ENCODE data around the gene TXLNA.

Gene TXLNA

DNA sequence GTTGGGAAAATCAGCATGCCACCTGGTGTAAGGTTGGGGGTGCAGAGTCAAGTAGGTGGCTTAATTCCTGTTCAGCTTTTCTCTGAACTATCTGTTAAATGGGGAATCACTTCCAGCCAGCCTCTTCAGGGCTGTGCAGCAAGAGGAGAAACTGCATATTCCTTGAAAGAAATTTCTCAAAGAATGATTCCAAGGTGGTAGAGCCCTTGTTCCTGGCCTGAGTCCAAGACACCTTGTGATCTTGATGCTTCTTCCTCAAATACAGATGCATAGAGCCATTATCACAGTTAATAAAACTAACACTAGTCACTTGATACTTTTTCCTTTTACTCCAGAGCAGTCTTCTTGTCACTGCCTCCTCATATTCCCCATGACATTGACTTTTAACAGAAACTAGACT lies 5.2 kb downstream of the TXLNA start:
- no peak for DNase-seq (ENCODE audit: low read depth)

DNA sequence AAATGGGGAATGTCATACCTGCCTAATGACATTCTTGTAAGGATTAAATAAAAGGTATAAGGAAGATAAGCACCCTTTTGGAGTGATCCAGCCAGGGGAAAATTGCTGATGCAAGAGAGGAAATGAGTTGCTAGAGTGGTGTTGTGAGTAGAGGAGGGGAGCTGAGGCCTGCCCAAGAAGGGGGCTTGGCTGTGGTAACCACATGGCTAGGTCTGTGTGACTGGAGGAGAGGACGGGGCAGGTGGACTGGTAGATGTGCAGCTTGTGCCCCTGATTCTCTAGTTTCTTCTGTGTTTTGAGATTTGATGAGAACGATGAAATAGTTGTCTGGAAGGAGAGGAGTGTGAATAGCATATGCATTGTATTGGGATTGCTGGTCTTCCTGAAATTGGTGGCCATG lies 6.6 kb downstream of the TXLNA start:
- DNase-seq (ENCODE audit: low read depth), result no peak

DNA sequence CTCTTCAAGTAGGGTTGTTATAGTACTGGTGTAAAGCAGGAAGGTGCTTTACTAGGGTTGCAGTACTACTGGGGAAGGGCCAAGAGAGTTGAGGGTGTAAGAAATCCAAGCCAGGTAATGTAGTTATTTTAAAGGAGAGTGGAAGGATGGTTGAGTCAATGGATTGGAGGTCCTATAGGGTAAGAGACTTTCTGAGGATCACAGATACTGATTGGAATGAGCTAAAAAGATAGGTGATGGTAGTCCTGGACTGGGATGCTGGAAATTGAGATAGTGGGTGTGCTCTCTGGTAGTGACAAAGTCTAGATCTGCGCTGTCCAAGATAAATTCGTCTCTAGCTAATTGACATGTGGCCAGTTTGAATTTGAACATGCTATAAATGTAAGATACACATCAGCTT lies 7.0 kb downstream of the TXLNA start:
- DNase-seq (ENCODE audit: low read depth), result no peak

DNA sequence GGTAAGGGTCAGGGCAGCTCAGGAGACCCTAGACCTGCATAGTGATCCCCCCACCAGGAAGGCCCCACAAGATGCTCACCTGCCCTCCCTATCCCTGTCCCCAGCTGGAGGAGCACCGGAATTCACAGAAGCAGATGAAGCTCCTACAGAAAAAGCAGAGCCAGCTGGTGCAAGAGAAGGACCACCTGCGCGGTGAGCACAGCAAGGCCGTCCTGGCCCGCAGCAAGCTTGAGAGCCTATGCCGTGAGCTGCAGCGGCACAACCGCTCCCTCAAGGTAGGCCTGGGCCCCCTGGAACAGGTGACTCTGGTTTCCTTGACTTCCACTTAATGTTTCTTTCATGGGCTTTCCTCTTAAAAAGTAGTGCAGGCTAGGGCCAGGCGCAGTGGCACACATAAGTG lies 8.4 kb downstream of the TXLNA start:
- DNase-seq (ENCODE audit: low read depth), result no peak

DNA sequence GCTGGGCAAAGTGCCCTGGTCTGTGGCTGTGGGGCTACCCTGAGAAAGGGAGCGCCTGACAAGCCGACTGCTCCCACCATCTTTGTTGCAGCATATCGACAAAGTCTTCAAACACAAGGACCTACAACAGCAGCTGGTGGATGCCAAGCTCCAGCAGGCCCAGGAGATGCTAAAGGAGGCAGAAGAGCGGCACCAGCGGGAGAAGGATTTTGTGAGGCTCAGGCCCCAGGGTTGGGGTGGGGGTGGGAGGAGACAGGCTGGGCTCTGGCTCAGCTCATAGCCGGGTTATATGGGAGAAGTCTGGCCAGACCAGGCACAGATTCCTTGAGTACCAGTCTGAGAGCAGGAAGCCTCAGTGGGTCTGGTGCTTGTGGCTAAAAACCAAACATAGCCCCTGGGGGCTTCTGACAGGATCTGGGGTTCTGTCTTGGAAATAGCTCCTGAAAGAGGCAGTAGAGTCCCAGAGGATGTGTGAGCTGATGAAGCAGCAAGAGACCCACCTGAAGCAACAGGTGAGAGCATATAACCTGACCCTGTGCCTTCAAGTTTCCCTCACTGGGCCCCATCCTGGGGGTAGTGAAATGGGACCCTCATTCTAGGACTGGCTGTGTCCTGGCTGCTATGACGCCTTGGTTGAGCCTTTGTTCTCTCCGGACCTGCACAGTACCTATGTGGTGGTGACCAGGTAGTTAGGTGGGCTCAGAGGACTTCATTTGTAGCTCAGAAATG lies 12.9 kb downstream of the TXLNA start:
- DNase-seq (ENCODE audit: low read depth), result no peak

DNA sequence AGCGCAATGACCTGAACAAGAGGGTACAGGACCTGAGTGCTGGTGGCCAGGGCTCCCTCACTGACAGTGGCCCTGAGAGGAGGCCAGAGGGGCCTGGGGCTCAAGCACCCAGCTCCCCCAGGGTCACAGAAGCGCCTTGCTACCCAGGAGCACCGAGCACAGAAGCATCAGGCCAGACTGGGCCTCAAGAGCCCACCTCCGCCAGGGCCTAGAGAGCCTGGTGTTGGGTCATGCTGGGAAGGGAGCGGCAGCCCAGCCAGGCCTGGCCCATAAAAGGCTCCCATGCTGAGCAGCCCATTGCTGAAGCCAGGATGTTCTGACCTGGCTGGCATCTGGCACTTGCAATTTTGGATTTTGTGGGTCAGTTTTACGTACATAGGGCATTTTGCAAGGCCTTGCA lies 15.5 kb downstream of the TXLNA start:
- DNase-seq (ENCODE audit: low read depth), result no peak

DNA sequence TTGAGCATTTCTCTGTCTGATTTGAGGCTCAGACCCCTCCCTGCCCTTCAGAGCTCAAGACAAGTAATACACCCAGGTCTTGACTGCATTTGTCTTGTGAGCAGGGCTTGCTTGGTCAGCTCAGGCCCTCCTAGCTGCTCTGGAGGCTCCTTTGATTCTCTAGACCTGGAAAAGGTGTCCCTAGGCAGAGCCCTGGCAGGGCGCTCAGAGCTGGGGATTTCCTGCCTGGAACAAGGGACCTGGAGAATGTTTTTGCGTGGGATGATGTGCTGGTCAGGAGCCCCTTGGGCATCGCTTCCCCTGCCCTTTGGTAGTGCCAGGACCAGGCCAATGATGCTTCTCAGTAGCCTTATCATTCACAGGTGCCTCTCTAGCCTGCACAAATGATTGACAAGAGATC lies 16.1 kb downstream of the TXLNA start:
- DNase-seq (ENCODE audit: low read depth), result no peak

DNA sequence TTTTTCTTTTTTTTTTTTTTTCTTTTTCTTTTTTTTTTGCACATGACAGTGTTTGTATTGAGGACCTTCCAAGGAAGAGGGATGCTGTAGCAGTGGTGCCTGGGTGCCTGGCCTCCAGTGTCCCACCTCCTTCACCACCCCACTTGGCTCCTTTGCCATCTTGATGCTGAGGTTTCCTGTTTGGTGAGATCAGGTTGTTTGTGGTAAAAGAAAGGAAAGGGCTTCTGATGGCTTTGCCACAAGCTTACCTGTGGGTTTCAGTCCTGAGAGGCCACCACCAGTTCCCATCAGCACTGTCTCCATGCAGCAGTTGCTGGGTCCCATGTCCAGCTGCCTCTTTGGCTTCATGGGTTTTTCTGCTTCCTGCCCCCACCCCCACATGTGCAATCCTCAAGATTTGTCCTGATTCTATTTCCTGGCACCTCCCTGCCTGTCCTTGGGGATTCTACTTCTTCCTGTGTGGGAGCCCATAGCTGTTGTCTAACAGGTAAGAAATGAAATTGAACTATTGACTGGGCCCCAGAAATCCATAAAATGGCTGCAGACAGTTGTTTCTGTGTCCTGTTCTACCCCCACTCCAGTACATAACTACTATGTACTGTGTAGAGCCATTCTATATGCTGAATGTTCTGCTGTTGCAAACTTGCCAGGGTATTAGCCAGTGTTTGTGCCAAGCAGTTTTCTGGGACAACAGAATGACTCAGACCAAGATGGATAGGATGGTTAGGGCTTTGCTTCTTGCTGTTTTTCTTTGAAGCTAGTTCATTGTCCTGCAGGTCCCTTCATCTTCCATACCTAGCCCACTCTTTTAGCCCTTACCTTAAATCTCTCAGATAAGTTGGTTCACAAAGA lies 16.7 kb downstream of the TXLNA start:
- no peak for DNase-seq (ENCODE audit: low read depth)

DNA sequence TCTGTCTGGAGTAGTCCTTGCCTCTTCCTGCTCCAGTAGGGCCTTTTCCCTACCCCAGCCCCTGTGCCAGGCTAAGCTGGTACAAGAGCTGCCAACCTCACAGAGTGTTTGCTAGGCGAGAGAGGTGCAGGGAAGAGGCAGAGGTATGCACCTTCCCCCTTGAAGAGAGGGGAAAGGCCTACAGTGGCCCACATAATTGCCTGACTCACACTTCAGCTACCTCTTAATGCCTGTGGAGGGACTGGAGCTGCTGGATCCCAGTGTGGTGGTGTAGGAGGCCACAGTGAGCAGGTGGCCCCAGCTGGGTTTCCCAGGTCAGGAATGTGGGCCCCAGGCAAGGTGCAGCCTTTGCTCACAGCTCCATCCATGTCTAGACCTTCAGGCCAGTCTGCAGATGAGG lies 17.6 kb downstream of the TXLNA start:
- DNase-seq (ENCODE audit: low read depth), result no peak

DNA sequence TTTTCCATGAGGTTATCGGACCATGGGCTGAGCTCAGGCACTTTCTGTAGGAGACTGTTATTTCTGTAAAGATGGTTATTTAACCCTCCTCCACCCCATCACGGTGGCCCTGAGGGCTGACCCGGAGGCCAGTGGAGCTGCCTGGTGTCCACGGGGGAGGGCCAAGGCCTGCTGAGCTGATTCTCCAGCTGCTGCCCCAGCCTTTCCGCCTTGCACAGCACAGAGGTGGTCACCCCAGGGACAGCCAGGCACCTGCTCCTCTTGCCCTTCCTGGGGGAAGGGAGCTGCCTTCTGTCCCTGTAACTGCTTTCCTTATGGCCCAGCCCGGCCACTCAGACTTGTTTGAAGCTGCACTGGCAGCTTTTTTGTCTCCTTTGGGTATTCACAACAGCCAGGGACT lies 18.4 kb downstream of the TXLNA start:
- no peak for DNase-seq (ENCODE audit: low read depth)

DNA sequence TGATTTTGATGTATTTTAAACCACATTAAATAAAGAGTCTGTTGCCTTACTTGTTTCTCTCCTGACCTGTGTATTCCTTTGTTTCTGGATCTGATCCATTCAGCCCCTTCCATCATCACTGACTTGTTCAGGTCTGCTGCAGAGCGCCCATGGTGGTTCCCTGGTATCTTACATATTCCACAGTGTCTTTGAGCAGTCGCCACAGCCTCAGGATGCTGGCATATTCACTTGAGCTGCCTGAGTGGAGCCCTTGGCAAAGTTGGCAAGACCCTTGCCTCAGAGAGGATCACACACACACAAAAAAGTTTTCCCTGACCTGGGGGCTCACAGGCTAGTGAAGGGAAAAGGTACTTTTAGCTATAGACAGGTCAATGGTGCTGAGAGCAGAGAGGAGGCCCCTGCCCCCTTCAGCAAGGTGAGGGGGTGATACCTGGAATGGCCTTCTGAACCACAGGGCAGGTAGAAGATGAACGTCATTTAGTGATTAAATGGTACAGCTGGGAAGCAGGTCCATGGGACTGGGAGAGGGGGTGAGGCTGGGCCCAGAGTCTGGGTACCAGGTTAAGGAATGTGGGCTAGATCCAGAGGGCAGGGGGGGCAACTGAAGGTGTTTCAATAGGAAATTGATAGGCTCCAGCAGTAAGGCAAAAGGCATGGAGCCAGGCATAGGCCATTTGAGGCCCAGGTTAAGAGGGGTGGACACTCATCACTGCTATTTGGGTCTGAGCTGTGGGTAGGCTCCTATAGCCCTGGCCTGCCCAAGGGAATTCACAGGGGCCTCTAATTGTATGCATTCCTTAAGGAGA lies 19.0 kb downstream of the TXLNA start:
- DNase-seq (ENCODE audit: low read depth), result no peak

DNA sequence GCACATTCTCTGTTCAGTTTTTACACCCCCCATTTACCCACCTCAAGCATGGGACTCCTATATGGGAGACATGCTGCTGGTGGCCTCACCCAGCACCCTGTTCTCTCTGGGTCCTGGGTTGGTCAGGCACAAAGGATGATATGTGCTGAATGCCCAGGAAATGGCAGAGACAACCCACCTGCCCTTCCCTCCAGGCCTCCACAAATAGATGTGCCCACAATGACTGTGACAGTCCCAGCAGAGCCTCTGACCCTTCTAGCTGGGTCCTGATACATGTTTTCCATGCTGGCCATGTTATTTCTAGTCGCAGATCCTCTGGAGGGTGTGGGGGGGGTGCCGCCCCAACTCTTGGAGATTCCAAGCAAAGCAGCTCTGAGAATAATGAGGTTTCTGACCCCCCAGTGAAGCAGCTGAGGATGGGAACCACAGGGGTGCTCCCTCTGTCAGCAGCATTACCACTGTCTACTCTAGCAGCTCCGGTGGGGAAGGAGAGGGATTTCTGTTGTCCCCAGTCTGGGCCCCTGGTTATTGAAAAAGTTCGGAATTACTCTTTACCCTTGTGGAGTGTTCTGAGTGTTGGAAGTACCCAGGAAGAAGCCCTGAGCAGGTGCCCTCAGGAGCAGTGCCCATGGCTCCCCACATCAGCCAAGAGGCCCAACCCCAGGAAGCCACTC lies 19.7 kb downstream of the TXLNA start:
- no peak for DNase-seq (ENCODE audit: low read depth)

DNA sequence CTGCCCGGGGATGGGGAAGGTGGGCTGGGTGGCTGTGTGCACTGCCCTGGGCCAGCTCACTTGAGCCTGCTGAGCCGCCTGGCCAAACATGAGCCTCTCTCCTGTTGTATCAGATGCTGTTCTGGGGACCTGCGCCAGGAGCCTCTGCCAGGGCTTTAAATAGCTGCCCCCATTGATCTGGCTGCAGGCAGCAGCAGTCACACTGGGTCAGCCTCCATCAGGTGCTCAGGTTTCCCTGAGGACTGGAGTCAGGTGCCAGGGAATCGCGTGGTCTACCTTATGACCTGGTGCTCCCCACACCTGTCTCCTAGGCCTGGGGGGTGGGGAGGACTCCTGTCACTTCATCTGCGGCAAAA lies 20.2 kb downstream of the TXLNA start:
- DNase-seq (ENCODE audit: low read depth), result no peak

DNA sequence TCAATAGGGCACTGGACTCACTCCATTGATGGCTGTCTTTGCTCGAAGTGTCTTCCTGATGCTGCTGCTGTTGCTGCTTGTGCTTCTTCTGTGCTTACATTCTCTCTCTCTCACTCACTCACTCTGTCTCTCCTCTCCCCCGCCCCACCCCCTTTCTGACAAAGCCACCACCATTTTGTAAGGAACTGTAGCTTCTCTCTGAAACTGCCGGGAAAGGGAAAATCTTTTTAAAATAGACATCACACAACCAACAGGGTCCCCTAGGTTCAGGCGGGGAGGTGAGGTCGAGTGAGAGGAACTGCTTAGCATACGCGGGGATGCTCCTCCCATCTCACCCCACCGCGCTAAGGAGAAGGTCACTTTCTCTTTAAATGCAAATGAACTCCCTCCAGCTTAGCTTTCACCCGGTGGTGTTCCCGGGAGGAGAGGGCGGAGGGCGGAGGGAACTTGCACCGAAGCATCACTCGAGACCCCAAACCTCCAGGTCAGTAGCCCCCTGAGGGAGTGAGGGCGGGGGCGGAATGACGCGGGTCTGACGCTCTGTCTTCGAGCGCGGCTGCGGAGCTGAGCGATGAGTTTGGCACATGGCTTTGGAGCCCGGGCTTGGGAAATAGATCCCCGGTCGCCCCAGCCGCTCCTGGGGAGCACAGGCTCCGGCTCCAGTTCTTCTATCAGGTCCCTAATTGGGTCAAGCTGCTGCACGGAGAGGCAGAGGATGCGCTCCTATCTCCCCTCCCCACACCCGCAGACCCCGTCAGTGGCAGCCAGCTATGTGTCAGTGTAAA lies 20.9 kb downstream of the TXLNA start, which contains the start of gene CCDC28B:
TSS of gene CCDC28B (plus strand) at position 370 of the 785 bp plus-strand sequence. CDS start 1,341 bp downstream, outside the sequence.
- no peak for DNase-seq (ENCODE audit: low read depth)

DNA sequence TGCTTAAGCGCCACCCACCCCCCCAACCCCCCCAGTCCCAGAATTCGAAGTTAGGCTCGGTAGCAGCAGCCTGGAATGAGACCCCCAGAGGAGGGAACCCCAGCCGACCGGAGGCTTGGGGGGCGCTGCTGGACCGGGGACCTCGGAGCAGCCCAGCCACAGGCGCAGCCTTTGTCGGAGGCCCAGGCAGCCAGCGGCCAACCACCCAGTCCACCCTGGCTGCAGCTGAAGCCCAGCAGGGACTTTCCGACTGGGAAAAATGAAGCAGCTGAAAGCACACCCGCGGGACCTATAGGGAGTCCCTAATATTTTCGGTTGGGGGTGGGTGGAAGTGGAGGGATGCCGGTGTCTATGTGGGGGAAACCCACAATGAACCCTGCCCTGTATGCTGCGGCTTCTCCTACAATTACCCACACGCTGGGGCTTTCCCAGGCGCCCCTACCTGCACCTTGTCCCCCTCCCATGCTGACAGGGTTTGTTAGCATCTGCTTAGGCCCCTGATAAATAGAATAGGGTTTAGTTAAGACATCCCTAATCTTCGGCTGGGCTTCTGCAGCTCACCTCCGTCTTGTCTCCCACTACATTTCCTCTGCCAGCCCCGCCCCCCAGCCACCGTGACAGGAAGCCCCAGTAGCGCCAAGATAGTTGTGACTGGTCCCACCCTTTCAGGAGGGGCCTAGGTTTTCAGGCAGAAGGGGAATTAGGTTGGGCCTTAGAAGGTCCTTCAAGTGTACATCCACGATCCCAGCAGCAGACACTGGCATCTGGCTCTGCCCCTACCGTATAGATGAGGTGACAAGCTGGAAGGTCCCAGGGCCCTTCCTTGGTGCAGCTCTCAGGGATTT lies 21.8 kb downstream of the TXLNA start:
- no peak for DNase-seq (ENCODE audit: low read depth)

DNA sequence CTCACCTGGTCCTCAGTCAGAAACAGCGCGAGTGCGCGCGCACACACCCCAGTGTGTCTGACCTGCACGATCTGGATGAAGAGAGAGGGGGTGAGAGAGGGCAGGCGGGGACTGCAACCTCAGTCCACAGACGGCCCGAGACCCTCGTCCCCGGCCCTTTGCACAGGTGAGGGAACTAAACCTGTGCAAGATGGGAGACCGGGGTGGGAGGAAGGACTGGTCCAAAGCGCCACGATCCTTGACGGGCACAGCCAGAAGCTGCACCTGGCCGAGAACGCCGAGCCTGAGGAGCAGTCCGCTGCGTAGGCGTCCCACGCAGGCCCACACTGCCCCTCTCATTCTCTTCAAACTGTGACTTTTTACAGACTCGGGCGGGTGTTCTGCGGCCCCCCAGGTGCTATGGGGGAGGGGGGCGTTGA lies 25.5 kb downstream of the TXLNA start:
- DNase-seq (ENCODE audit: low read depth), result no peak

DNA sequence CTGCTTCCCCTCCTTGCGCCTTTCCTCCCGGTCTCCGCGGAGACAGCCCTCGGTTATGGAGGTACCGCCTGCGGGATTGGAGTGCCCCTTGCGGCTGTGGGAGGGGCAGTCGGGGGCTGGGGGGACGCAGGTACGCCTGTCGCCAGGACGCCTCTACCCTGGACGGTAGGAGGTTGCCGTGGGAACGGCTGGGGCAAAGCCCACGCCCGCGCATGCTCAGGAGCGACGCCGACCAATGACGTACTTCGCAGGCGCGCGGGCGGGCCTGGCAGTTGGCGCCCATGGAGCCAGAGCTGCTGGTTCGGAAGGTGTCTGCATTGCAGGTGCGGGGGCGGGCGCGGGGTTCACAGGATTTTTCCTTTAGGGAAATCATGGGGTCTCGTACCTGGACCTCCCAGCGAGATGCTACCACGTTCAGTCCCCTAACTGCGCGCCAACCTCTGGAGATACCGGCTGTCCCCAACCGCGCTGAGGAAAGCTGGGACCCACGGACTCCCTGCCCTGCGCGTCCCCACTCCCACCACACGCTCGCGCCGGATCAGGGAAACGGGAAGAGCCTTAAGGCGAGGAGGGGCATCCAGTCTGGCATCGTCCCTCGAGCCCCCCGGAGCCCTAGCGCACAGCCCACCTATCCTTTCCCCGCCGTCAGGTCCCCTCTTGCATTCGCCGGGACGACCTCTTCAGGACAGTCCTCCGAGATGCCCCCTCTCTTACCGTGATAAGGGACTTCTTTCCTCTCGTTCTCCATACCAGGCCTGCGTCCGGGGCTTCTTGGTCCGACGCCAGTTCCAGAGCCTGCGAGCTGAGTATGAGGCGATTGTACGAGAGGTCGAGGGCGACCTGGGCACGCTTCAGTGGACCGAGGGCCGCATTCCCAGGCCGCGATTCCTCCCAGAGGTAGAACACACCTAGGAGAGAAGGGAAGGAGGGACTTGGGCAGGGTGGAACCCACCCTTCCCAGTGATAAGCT lies 26.2 kb downstream of the TXLNA start, which contains the start of gene IQCC:
TSS of gene IQCC (plus strand) at position 271 of the 970 bp plus-strand sequence. CDS start at position 282, 11 bp downstream.
- no peak for DNase-seq (ENCODE audit: low read depth)

DNA sequence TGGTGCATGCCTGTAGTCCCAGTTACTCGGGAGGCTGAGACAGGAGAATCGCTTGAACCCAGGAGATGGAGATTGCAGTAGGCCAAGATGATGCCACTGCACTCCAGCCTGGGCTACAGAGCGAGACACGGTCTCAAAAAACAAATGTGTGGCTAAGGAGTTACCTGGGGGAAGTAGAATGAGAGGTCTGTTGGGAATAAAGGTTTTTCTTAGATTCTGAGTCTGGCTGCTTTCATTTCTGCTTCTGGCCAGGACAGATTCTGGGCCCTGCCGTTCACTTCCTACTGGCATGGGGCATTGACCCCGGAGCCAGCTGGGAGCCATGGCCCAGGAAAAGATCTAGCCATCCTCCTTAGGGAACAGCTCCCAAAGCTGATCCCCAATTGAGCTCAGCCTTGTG lies 29.0 kb downstream of the TXLNA start:
- DNase-seq (ENCODE audit: low read depth), result no peak

DNA sequence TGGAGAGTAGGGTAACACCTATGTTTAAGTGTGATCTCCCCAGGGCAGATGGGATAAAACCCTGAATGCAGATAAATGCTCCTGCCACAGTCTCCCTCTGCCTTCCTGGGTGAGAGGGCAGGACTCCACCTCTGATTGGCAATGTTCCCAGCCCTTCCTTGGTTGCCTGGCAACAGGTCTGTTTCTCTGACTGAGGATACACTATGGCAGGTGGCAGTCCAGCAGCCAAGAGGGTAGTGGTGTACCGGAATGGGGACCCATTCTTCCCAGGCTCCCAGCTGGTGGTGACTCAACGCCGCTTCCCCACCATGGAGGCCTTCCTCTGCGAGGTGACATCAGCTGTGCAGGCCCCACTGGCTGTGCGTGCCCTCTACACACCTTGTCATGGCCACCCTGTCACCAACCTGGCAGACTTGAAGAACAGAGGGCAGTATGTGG lies 29.4 kb downstream of the TXLNA start, which contains the start of gene DCDC2B:
TSS of gene DCDC2B (plus strand) at position 199 of the 438 bp plus-strand sequence. CDS start at position 204, 5 bp downstream.
- no peak for DNase-seq (ENCODE audit: low read depth)
